KMS-11 (cell line): Measurements from ENCODE around the gene OTOS.

Source experiments
- H2AFZ ChIP-seq: fragments of 200-600 bp; sonication (generic); 2 replicates; pipeline ENCODE4 v1.6.1; 2016; ENCODE audit warnings: antibody characterized with exemption, mixed run types, low read depth
- H3K27ac ChIP-seq: fragments of 200-600 bp; sonication (generic); 2 replicates; pipeline ENCODE4 v1.6.1; 2016; ENCODE audit warnings: mild to moderate bottlenecking, mixed run types
- H3K27me3 ChIP-seq: fragments of 200-600 bp; sonication (generic); 2 replicates; pipeline ENCODE4 v1.6.1; 2017; ENCODE audit warnings: mild to moderate bottlenecking, low read depth, mixed run types, moderate library complexity; ENCODE audit not compliant: insufficient read depth
- H3K36me3 ChIP-seq: fragments of 200-600 bp; sonication (generic); 2 replicates; pipeline ENCODE4 v1.6.1; 2017; ENCODE audit warnings: mild to moderate bottlenecking, mixed run types; ENCODE audit not compliant: insufficient read depth
- H3K4me1 ChIP-seq: fragments of 200-600 bp; sonication (generic); 2 replicates; pipeline ENCODE4 v1.6.1; 2016; ENCODE audit warnings: mild to moderate bottlenecking, low read depth, mixed run types; ENCODE audit not compliant: poor library complexity, severe bottlenecking
- H3K4me2 ChIP-seq: fragments of 200-600 bp; sonication (generic); 2 replicates; pipeline ENCODE4 v1.7.0; 2016; ENCODE audit warnings: mild to moderate bottlenecking, mixed run types
- H3K4me3 ChIP-seq: fragments of 200-600 bp; sonication (generic); IDR thresholded peaks from 2 replicates; pipeline ENCODE4 v1.6.1; 2017; ENCODE audit warnings: low read depth, low read length, mixed read lengths; ENCODE audit not compliant: insufficient read depth
- H3K79me2 ChIP-seq: fragments of 200-600 bp; sonication (generic); 2 replicates; pipeline ENCODE4 v1.6.1; 2016; ENCODE audit warnings: low read depth, mixed run types; ENCODE audit not compliant: insufficient read depth
- H3K9ac ChIP-seq: fragments of 200-600 bp; sonication (generic); 2 replicates; pipeline ENCODE4 v1.6.1; 2016; ENCODE audit warnings: mild to moderate bottlenecking, mixed run types
- H4K20me1 ChIP-seq: fragments of 200-600 bp; sonication (generic); 2 replicates; pipeline ENCODE4 v1.6.1; 2016; ENCODE audit warnings: mild to moderate bottlenecking, mixed run types; ENCODE audit not compliant: insufficient read depth
- CTCF ChIP-seq: fragments of 200-600 bp; sonication (generic); conservative IDR thresholded peaks from 2 replicates; pipeline ENCODE4 v1.6.1; 2017; ENCODE audit warnings: low read depth, mild to moderate bottlenecking, antibody characterized with exemption, low read length, moderate library complexity, mixed read lengths

The OTOS gene

GRCh38 chr2:240109386-240109785 is 31.1 kb downstream of the OTOS start:
- no peak for TF ChIP-seq CTCF
- Histone ChIP-seq H3K9ac (no peak overlapping the region), H3K4me1 (no peaks in the 10 kb centered on the region), H3K4me3 (no peak overlapping the region), H2AFZ (no peak overlapping the region), H3K79me2 (no peaks in the 10 kb centered on the region), H3K4me2 (no peak overlapping the region), H3K27me3 (peaks cover 7% of the 10 kb centered on the region; the same call in 1 of the 2 replicates), H3K36me3 (no peaks in the 10 kb centered on the region), H4K20me1 (no peaks in the 10 kb centered on the region), H3K27ac (no peak overlapping the region)

GRCh38 chr2:240107477-240107796 is 33.0 kb downstream of the OTOS start:
- no peak for TF ChIP-seq CTCF
- H3K4me3 ChIP-seq: no peak overlapping the region

GRCh38 chr2:240106765-240107476 is 33.5 kb downstream of the OTOS start:
- Histone ChIP-seq H3K27me3 (peaks cover 7% of the 10 kb centered on the region; the same call in 1 of the 2 replicates), H3K27ac (no peak overlapping the region), H3K79me2 (no peaks in the 10 kb centered on the region), H2AFZ (no peak overlapping the region), H4K20me1 (no peaks in the 10 kb centered on the region), H3K9ac (no peak overlapping the region), H3K4me3 (no peak overlapping the region), H3K36me3 (no peaks in the 10 kb centered on the region), H3K4me2 (no peak overlapping the region), H3K4me1 (no peaks in the 10 kb centered on the region)
- TF ChIP-seq CTCF: no peak

More at GRCh38 chr2:240107477-240107796, 33.0 kb downstream of the OTOS start:
- Histone ChIP-seq H3K36me3 (no peaks in the 10 kb centered on the region), H3K9ac (no peak overlapping the region), H3K4me2 (no peak overlapping the region), H3K4me1 (no peaks in the 10 kb centered on the region), H3K27ac (no peak overlapping the region), H4K20me1 (no peaks in the 10 kb centered on the region), H3K27me3 (peaks cover 7% of the 10 kb centered on the region; the same call in 1 of the 2 replicates), H2AFZ (no peak overlapping the region), H3K79me2 (no peaks in the 10 kb centered on the region)

GRCh38 chr2:240105982-240106381 is 34.5 kb downstream of the OTOS start:
- peaks cover 5% of the 10 kb centered on the region; the same call in 1 of the 2 replicates for H3K27me3 ChIP-seq
- H3K4me3 ChIP-seq: no peak overlapping the region
- no peak overlapping the region for H3K9ac ChIP-seq
- no peak overlapping the region for H2AFZ ChIP-seq
- H3K4me1 ChIP-seq: no peaks in the 10 kb centered on the region
- no peaks in the 10 kb centered on the region for H3K36me3 ChIP-seq
- H3K79me2 ChIP-seq: no peaks in the 10 kb centered on the region
- no peak overlapping the region for H3K27ac ChIP-seq
- no peaks in the 10 kb centered on the region for H4K20me1 ChIP-seq
- no peak for TF ChIP-seq CTCF
- no peak overlapping the region for H3K4me2 ChIP-seq
